Right lobe of liver (tissue), 4 donors: ENCODE data around the gene PLD5.

Experiments used
- CTCF ChIP-seq, 4 donors: fragments of 200-600 bp in 3 of 4; fragments of 450-650 bp in 1 of 4; IDR thresholded peaks; one replicate each; pipeline versions ENCODE4 v1.5.1 to v1.8.0; 2016 to 2022; ENCODE audit warnings: antibody characterized with exemption in 4 of 4, mild to moderate bottlenecking in 2 of 4
- POLR2A ChIP-seq: fragments of 450-650 bp; IDR thresholded peaks from one replicate; pipeline ENCODE4 v1.6.1; 2017; ENCODE audit warnings: antibody characterized with exemption, mild to moderate bottlenecking
- donor health status: DM: no; HTN: no; CAD: no.
- donor health status: DM: no; HTN: no; CAD: no.
- donor health status: DM: no; HTN: yes; CAD: no.

- TF ChIP-seq CTCF (IDR thresholded peaks at IDR 0.05) = no peak
- no peak for TF ChIP-seq POLR2A
Observed at GRCh38 chr1:242196914-242197313, 327.6 kb downstream of the PLD5 start.
